ENCODE results near the gene FGFR2. TPM values are rescaled to one million over a fixed set of nuclear protein-coding genes. Genes with fewer than 3 reads are reported as not detected.

The FGFR2 gene
- total RNA-seq, 2 experiments from 2014 or later, result not detected

GRCh38 chr10:121578965-121579364 is 19.3 kb downstream of the FGFR2 start:
- CTCF ChIA-PET, result no interaction called here

GRCh38 chr10:121578298-121578697 is 19.9 kb downstream of the FGFR2 start:
- no peaks in the 10 kb centered on the region for H3K4me1 Mint-ChIP-seq
- intact Hi-C loops (cut with DNase I, micrococcal nuclease), result no loop called here
- H3K9me3 Mint-ChIP-seq (ENCODE audit: low read depth), result no peaks in the 10 kb centered on the region
- H3K4me3 Mint-ChIP-seq, result no peak overlapping the region
- ATAC-seq (no peak), DNase-seq (no peak)
- no peak overlapping the region for H3K27ac Mint-ChIP-seq
- no peaks in the 10 kb centered on the region for H3K27me3 Mint-ChIP-seq
- H3K36me3 Mint-ChIP-seq (ENCODE audit: low read depth), result no peaks in the 10 kb centered on the region
- ChIA-PET POLR2A (no interaction called here), CTCF (no interaction called here)

More at GRCh38 chr10:121578965-121579364, 19.3 kb downstream of the FGFR2 start:
- no peak for ATAC-seq
- intact Hi-C loops (cut with DNase I, micrococcal nuclease), result no loop called here
- no peaks in the 10 kb centered on the region for H3K4me1 Mint-ChIP-seq
- peaks cover 3% of the 10 kb centered on the region for H3K9me3 Mint-ChIP-seq (ENCODE audit: low read depth)
- H3K4me3 Mint-ChIP-seq, result no peak overlapping the region
- no peak overlapping the region for H3K27ac Mint-ChIP-seq
- no peak for DNase-seq
- no peaks in the 10 kb centered on the region for H3K27me3 Mint-ChIP-seq
- H3K36me3 Mint-ChIP-seq (ENCODE audit: low read depth), result no peaks in the 10 kb centered on the region
- POLR2A ChIA-PET, result no interaction called here

DNA sequence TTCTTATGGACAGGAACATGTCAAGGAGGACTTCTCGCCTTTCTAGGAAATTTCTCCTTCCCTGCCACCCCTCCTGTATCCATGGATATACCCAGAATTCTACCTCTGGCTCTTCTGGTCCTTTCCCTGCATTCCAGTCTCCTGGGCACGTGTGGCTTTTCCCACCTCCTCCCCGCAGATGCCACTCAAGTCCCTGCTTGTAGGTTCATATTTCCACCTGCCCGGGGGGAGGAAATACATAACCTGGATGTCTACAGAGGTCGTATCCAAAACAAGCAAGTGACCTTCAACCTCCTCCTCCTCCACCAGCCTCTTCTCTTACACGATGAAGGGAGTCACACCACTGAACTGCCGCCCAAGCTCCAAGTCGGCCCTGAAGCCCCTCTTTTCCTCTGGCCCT is 20.7 kb downstream of the FGFR2 start:
- intact Hi-C loops (cut with DNase I, micrococcal nuclease), result no loop called here

GRCh38 chr10:121576139-121576538 is 22.1 kb downstream of the FGFR2 start:
- DNase-seq (no peak), ATAC-seq (no peak)
- H3K36me3 Mint-ChIP-seq (ENCODE audit: low read depth), result no peaks in the 10 kb centered on the region
- H3K4me3 Mint-ChIP-seq, result no peak overlapping the region
- no peak overlapping the region for H3K27ac Mint-ChIP-seq
- no peaks in the 10 kb centered on the region for H3K27me3 Mint-ChIP-seq
- POLR2A ChIA-PET, result no interaction called here
- intact Hi-C loops (cut with DNase I, micrococcal nuclease), result no loop called here
- no peaks in the 10 kb centered on the region for H3K4me1 Mint-ChIP-seq
- no peaks in the 10 kb centered on the region for H3K9me3 Mint-ChIP-seq (ENCODE audit: low read depth)
- CTCF ChIA-PET, result no interaction called here

More for the DNA sequence above, 20.7 kb downstream of the FGFR2 start:
- Mint-ChIP-seq H3K27me3 (no peaks in the 10 kb centered on the region), H3K27ac (no peak overlapping the region), H3K36me3 (ENCODE audit: low read depth) (no peaks in the 10 kb centered on the region), H3K9me3 (ENCODE audit: low read depth) (no peaks in the 10 kb centered on the region), H3K4me1 (no peaks in the 10 kb centered on the region), H3K4me3 (no peak overlapping the region)
- CTCF ChIA-PET, result no interaction called here
- ATAC-seq (no peak), DNase-seq (no peak)
- POLR2A ChIA-PET, result no interaction called here

GRCh38 chr10:121574519-121575166 is 23.6 kb downstream of the FGFR2 start:
- H3K4me3 Mint-ChIP-seq, result no peak overlapping the region
- no peaks in the 10 kb centered on the region for H3K9me3 Mint-ChIP-seq (ENCODE audit: low read depth)
- ATAC-seq (no peak), DNase-seq (no peak)
- H3K27ac Mint-ChIP-seq, result no peak overlapping the region
- no peaks in the 10 kb centered on the region for H3K27me3 Mint-ChIP-seq
- no peaks in the 10 kb centered on the region for H3K36me3 Mint-ChIP-seq (ENCODE audit: low read depth)
- intact Hi-C loops (cut with DNase I, micrococcal nuclease), result no loop called here
- ChIA-PET POLR2A (no interaction called here), CTCF (no interaction called here)
- no peaks in the 10 kb centered on the region for H3K4me1 Mint-ChIP-seq

DNA sequence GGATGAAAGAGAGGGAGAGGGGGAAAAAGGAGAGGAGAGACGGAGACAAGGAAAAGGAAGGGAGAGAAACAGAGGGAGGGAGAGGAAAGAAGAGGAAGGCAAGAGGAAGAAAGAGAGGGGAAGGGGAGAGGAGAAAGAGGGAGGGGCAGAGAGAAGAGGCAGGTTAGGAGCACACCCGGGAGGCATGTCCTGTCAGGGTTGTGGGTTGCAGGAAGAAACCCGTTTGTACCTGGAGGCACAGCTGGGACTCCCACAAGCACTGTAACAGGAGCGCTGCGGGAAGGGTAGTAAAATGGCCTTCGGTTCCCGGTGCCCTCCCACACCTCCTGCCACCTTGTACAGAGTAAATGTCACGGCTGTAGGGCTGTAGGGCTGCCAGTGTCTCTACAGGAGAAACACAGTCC is 24.7 kb downstream of the FGFR2 start:
- CTCF ChIA-PET, result no interaction called here
- no peaks in the 10 kb centered on the region for H3K27me3 Mint-ChIP-seq
- no peak for DNase-seq
- intact Hi-C loops (cut with DNase I, micrococcal nuclease), result no loop called here
- H3K4me1 Mint-ChIP-seq, result no peaks in the 10 kb centered on the region
- POLR2A ChIA-PET, result no interaction called here
- no peaks in the 10 kb centered on the region for H3K36me3 Mint-ChIP-seq (ENCODE audit: low read depth)
- H3K4me3 Mint-ChIP-seq, result no peak overlapping the region
- H3K9me3 Mint-ChIP-seq (ENCODE audit: low read depth), result no peaks in the 10 kb centered on the region
- ATAC-seq, result no peak
- H3K27ac Mint-ChIP-seq, result no peak overlapping the region

GRCh38 chr10:121572859-121573537 is 25.2 kb downstream of the FGFR2 start:
- H3K27ac Mint-ChIP-seq, result no peak overlapping the region
- H3K27me3 Mint-ChIP-seq, result no peaks in the 10 kb centered on the region
- ChIA-PET CTCF (no interaction called here), POLR2A (no interaction called here)
- intact Hi-C loops (cut with DNase I, micrococcal nuclease), result no loop called here
- H3K9me3 Mint-ChIP-seq (ENCODE audit: low read depth), result no peaks in the 10 kb centered on the region
- no peak overlapping the region for H3K4me3 Mint-ChIP-seq
- ATAC-seq (no peak), DNase-seq (no peak)
- H3K4me1 Mint-ChIP-seq, result no peaks in the 10 kb centered on the region
- H3K36me3 Mint-ChIP-seq (ENCODE audit: low read depth), result no peaks in the 10 kb centered on the region

DNA sequence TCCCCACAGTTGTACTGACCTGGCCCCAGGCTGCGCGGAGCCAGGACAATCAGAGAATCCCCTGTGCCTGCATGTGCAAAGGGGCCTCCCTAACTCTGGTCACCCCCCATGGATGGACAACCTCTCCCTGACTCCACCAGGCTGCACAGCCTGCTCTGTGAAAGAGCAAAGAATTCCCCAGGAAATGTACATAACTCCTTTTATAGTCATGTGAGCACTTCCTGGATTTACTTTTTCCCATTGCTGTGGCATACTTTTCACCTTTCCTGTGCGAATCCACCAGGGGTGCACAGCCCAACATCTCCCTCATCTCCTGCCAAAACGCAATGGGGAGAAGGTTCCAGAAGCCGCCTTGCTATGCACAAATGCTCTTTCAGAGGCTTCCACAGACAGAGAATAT is 27.9 kb downstream of the FGFR2 start:
- intact Hi-C loops (cut with DNase I, micrococcal nuclease), result no loop called here
- ChIA-PET CTCF (interaction anchor here (0.7 kb wide), 1 partner anchor 17 kb away, joined by 4 read pairs; no protein-coding TSS in a partner anchor), POLR2A (no interaction called here)
- Mint-ChIP-seq H3K27ac (no peak overlapping the region), H3K36me3 (ENCODE audit: low read depth) (no peaks in the 10 kb centered on the region), H3K4me1 (no peaks in the 10 kb centered on the region), H3K4me3 (no peak overlapping the region), H3K27me3 (no peaks in the 10 kb centered on the region), H3K9me3 (ENCODE audit: low read depth) (no peaks in the 10 kb centered on the region)
- no peak for DNase-seq
- ATAC-seq, result no peak

- Mint-ChIP-seq H3K27me3 (no peaks in the 10 kb centered on the region), H3K9me3 (ENCODE audit: low read depth) (no peaks in the 10 kb centered on the region), H3K36me3 (ENCODE audit: low read depth) (no peaks in the 10 kb centered on the region), H3K4me1 (no peaks in the 10 kb centered on the region), H3K4me3 (no peak overlapping the region), H3K27ac (no peak overlapping the region)
- DNase-seq (no peak), ATAC-seq (no peak)
- ChIA-PET CTCF (no interaction called here), POLR2A (no interaction called here)
- intact Hi-C loops (cut with DNase I, micrococcal nuclease), result no loop called here
These were observed 30.0 kb downstream of the FGFR2 start for GRCh38 chr10:121568275-121568674.

DNA sequence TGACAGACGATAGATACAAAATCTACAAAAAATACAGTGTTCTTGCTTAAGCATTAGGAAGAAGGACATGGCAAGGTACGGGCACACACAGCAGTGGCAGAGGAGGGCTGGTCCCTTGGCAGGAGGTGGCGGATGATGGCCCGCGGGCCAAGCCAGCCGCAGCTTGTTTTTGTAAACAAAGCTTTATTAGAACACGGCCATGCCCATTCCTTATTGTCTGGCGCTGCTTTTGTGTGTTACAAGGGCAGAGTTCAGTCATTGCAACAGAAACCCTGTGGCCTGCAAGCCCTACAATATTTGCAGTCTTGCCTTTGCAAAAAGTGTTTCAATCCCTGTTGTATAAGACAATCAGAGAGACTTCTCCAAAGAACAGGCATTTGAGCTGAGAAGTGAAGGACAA is 30.7 kb downstream of the FGFR2 start:
- POLR2A ChIA-PET, result no interaction called here
- H3K4me3 Mint-ChIP-seq, result no peak overlapping the region
- no peaks in the 10 kb centered on the region for H3K4me1 Mint-ChIP-seq
- CTCF ChIA-PET, result no interaction called here
- intact Hi-C loops (cut with DNase I, micrococcal nuclease), result no loop called here
- DNase-seq (no peak), ATAC-seq (no peak)
- H3K36me3 Mint-ChIP-seq (ENCODE audit: low read depth), result no peaks in the 10 kb centered on the region
- H3K9me3 Mint-ChIP-seq (ENCODE audit: low read depth), result no peaks in the 10 kb centered on the region
- H3K27me3 Mint-ChIP-seq, result no peaks in the 10 kb centered on the region
- no peak overlapping the region for H3K27ac Mint-ChIP-seq

- no peaks in the 10 kb centered on the region for H3K36me3 Mint-ChIP-seq (ENCODE audit: low read depth)
- no peak overlapping the region for H3K4me3 Mint-ChIP-seq
- POLR2A ChIA-PET, result no interaction called here
- no peak overlapping the region for H3K27ac Mint-ChIP-seq
- intact Hi-C loops (cut with DNase I, micrococcal nuclease), result no loop called here
- H3K4me1 Mint-ChIP-seq, result no peaks in the 10 kb centered on the region
- no peaks in the 10 kb centered on the region for H3K9me3 Mint-ChIP-seq (ENCODE audit: low read depth)
- CTCF ChIA-PET, result no interaction called here
- no peaks in the 10 kb centered on the region for H3K27me3 Mint-ChIP-seq
- DNase-seq (no peak), ATAC-seq (no peak)
These were observed 31.5 kb downstream of the FGFR2 start for GRCh38 chr10:121566755-121567154.

GRCh38 chr10:121559326-121560026 is 38.8 kb downstream of the FGFR2 start:
- Mint-ChIP-seq H3K36me3 (ENCODE audit: low read depth) (no peaks in the 10 kb centered on the region), H3K9me3 (ENCODE audit: low read depth) (no peaks in the 10 kb centered on the region), H3K27ac (no peak overlapping the region), H3K27me3 (no peaks in the 10 kb centered on the region), H3K4me3 (no peak overlapping the region), H3K4me1 (no peaks in the 10 kb centered on the region)
- ATAC-seq (no peak), DNase-seq (no peak)
- intact Hi-C loops (cut with DNase I, micrococcal nuclease), result no loop called here
- CTCF ChIA-PET, result no interaction called here
- POLR2A ChIA-PET, result no interaction called here
